Smooth muscle cell (in vitro differentiated cells): ENCODE results near the gene LRG1. TPM values are rescaled to one million over a fixed set of nuclear protein-coding genes. Genes with fewer than 3 reads are reported as not detected.

ENCODE experiments used
- DNase-seq: peaks from one replicate; lab custom pipeline; 2025; ENCODE audit not compliant: unreplicated experiment; lab: John Stamatoyannopoulos, UW
- H2AFZ ChIP-seq: fragments of 200-600 bp; sonication (generic); 2 replicates; pipeline ENCODE4 v1.6.0; 2016; ENCODE audit warnings: antibody characterized with exemption, low read depth, mild to moderate bottlenecking
- H3F3A ChIP-seq: fragments of 200-600 bp; sonication (generic); 2 replicates; pipeline ENCODE4 v1.6.0; 2017; ENCODE audit warnings: antibody characterized with exemption, low read depth
- H3K27ac ChIP-seq: fragments of 200-600 bp; sonication (generic); 2 replicates; pipeline ENCODE4 v1.5.1; 2016; ENCODE audit warnings: low read depth, mild to moderate bottlenecking
- H3K27me3 ChIP-seq: fragments of 200-600 bp; sonication (generic); 2 replicates; pipeline ENCODE4 v1.6.1; 2016; ENCODE audit warnings: low read depth, mild to moderate bottlenecking
- H3K36me3 ChIP-seq: fragments of 200-600 bp; sonication (generic); 2 replicates; pipeline ENCODE4 v1.5.1; 2016; ENCODE audit warnings: low read depth
- H3K4me1 ChIP-seq: fragments of 200-600 bp; sonication (generic); 2 replicates; pipeline ENCODE4 v1.5.1; 2016; ENCODE audit warnings: low read depth
- H3K4me2 ChIP-seq: fragments of 200-600 bp; sonication (generic); 2 replicates; pipeline ENCODE4 v1.6.0; 2016; ENCODE audit warnings: mild to moderate bottlenecking
- H3K4me3 ChIP-seq: fragments of 200-600 bp; sonication (generic); 2 replicates; pipeline ENCODE4 v1.5.1; 2016; ENCODE audit warnings: mild to moderate bottlenecking
- H3K79me2 ChIP-seq: fragments of 200-600 bp; sonication (generic); 2 replicates; pipeline ENCODE4 v1.6.0; 2016; ENCODE audit warnings: low read depth, mild to moderate bottlenecking
- H3K9ac ChIP-seq: fragments of 200-600 bp; sonication (generic); 2 replicates; pipeline ENCODE4 v1.6.0; 2016; ENCODE audit warnings: low read depth
- H3K9me3 ChIP-seq: fragments of 200-600 bp; sonication (generic); replicated peaks from 2 replicates; pipeline ENCODE4 v1.5.1; 2016; ENCODE audit warnings: low read depth
- H4K20me1 ChIP-seq: fragments of 200-600 bp; sonication (generic); 2 replicates; pipeline ENCODE4 v1.6.0; 2016; ENCODE audit warnings: low read depth
- WGBS: methylation state at CpG from one replicate; pipeline ENCODE4 v1.1.7; 2016; ENCODE audit warnings: low lambda C conversion rate; 5-methylcytosine and 5-hydroxymethylcytosine counted together
- polyA plus RNA-seq: library from polyadenylated mRNA; unstranded; fragments of >200 nt; fragmentation: Nextera tagmentation; extraction: Ambion mirVana; gene quantifications from 2 replicates; pipeline ENCODE4 v1.2.1, GENCODE V29; 2016
- total RNA-seq: library from RNA; depleted of rRNA; stranded (reverse); fragments of >200 nt; gene quantifications from 2 replicates; pipeline ENCODE4 v1.2.3, GENCODE V29; 2014
- TF ChIP-seq, protein P1 (sequence below): fragments of 200-600 bp; sonication (generic); IDR thresholded peaks from 2 replicates; pipeline ENCODE4 v1.5.1; 2017; ENCODE audit warnings: borderline replicate concordance, mild to moderate bottlenecking, antibody characterized with exemption; ENCODE audit not compliant: insufficient read depth, poor library complexity, severe bottlenecking

LRG1 gene
- total and polyA plus RNA-seq, 2 experiments from 2014 or later = not detected

- no peak for DNase-seq
- Histone ChIP-seq H3K27me3 (no peaks in the 10 kb centered on the region), H3K36me3 (no peaks in the 10 kb centered on the region), H3K4me1 (no peaks in the 10 kb centered on the region), H3K4me2 (no peak overlapping the region), H3K4me3 (no peak overlapping the region), H3K79me2 (no peaks in the 10 kb centered on the region), H3K27ac (no peak overlapping the region), H3K9ac (no peak overlapping the region), H3F3A (no peaks in the 10 kb centered on the region), H3K9me3 (no peaks in the 10 kb centered on the region), H4K20me1 (no peaks in the 10 kb centered on the region), H2AFZ (no peak overlapping the region)
- TF ChIP-seq, protein P1, sequence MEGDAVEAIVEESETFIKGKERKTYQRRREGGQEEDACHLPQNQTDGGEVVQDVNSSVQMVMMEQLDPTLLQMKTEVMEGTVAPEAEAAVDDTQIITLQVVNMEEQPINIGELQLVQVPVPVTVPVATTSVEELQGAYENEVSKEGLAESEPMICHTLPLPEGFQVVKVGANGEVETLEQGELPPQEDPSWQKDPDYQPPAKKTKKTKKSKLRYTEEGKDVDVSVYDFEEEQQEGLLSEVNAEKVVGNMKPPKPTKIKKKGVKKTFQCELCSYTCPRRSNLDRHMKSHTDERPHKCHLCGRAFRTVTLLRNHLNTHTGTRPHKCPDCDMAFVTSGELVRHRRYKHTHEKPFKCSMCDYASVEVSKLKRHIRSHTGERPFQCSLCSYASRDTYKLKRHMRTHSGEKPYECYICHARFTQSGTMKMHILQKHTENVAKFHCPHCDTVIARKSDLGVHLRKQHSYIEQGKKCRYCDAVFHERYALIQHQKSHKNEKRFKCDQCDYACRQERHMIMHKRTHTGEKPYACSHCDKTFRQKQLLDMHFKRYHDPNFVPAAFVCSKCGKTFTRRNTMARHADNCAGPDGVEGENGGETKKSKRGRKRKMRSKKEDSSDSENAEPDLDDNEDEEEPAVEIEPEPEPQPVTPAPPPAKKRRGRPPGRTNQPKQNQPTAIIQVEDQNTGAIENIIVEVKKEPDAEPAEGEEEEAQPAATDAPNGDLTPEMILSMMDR = no peak
- 96% methylated on average over 18 of the region's 18 CpGs for WGBS
Measured at GRCh38 chr19:4550018-4550417, 10.2 kb upstream of the LRG1 start.

DNA sequence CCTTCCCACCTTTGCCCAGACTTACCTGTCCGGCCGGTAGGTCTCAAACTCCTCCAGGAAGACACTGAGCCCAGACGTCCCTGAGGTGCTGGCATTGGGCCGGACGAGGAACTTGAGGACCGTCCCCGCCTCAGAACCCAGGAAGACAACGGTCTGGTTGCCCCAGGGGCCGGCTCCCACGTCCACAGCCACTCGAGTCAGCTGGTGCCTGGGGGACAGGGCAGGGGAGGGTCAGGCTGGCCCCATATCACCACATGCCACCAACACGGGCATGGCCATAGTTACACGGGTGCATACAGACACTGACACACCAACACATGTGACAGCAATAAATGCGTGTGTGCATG lies 8.4 kb upstream of the LRG1 start:
- no peak overlapping the region for H3K4me3 ChIP-seq
- H3K9ac ChIP-seq = no peak overlapping the region
- no peak overlapping the region for H2AFZ ChIP-seq
- H3K4me1 ChIP-seq = no peaks in the 10 kb centered on the region
- H4K20me1 ChIP-seq = no peaks in the 10 kb centered on the region
- no peaks in the 10 kb centered on the region for H3K27me3 ChIP-seq
- TF ChIP-seq, protein P1 = no peak
- DNase-seq = no peak
- WGBS = 86% methylated on average over 14 of the region's 14 CpGs
- no peaks in the 10 kb centered on the region for H3K36me3 ChIP-seq
- H3F3A ChIP-seq = no peaks in the 10 kb centered on the region
- no peaks in the 10 kb centered on the region for H3K79me2 ChIP-seq
- no peak overlapping the region for H3K4me2 ChIP-seq
- H3K9me3 ChIP-seq = no peaks in the 10 kb centered on the region
- H3K27ac ChIP-seq = no peak overlapping the region

DNA sequence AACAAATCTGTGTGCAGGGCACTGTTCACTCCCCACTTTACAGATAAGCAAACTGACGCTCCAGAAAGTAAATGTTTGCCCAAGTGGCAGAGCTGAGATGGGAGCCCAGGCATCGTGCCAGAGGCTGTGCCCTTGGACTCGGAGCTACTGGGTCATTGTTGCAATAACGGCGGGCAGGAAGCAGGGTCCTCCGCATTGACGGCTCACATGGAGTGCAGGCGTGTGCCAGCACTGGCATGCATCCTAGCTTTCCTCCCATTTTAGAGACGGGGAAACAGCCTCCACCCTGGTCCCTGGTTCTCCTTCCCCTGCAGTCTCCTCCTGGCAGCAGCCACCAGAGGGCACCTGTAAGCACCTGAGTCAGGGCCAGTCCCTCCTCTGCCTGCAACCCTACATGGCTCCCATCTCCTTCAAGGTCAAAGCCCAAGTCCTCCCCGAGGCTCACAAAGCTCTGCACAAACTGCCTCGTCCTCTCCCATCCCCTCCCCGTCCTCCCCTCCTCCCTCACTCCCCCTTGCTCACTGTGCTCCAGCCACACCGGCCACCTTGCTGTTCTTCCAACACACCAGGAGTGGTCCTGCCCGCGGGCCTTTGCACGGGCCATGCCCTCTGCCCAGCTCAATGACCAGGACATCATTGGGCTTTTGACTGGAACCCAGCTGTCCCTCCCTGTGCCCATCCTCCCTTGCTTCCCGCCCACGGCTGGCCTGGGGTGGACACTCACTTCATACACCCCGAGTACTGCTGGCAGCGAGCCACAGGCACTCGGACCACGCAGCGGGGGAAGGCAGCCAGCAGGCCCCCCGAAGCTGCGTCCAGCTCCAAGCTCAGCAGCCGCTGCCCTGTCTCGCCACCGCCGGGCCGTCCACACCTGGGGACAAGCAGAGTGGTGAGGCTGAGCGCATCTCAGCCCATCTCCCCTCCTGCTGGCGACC lies 7.7 kb upstream of the LRG1 start:
- no peak overlapping the region for H3K4me2 ChIP-seq
- no peaks in the 10 kb centered on the region for H3K27me3 ChIP-seq
- no peak overlapping the region for H3K9ac ChIP-seq
- H4K20me1 ChIP-seq = no peaks in the 10 kb centered on the region
- no peaks in the 10 kb centered on the region for H3K4me1 ChIP-seq
- no peak for DNase-seq
- H3F3A ChIP-seq = no peaks in the 10 kb centered on the region
- H2AFZ ChIP-seq = no peak overlapping the region
- TF ChIP-seq, protein P1 = peak; percentile 21
- H3K4me3 ChIP-seq = no peak overlapping the region
- WGBS = 89% methylated on average over 31 of the region's 32 CpGs
- no peaks in the 10 kb centered on the region for H3K79me2 ChIP-seq
- no peaks in the 10 kb centered on the region for H3K36me3 ChIP-seq
- no peaks in the 10 kb centered on the region for H3K9me3 ChIP-seq
- H3K27ac ChIP-seq = no peak overlapping the region
